Thoracic aorta (tissue), 2 donors: ENCODE results near the gene CEP131. TPM values are rescaled to one million over a fixed set of nuclear protein-coding genes. Genes with fewer than 3 reads are reported as not detected.

ENCODE experiments used
- ATAC-seq: fragments of 150-250 bp; one replicate; pipeline ENCODE4 v1.8.0; 2017; ENCODE audit warnings: low read depth; ENCODE audit not compliant: insufficient number of reproducible peaks, low FRiP score
- DNase-seq: peaks from one replicate; pipeline ENCODE4 v3.0.0-alpha.2; 2020; ENCODE audit warnings: low spot score
- H3K27ac ChIP-seq, 2 donors: fragments of 200-600 bp; sonication (generic); 1 replicate in 1 of 2; 2 replicates in 1 of 2; pipeline ENCODE4 v1.5.1; 2016; ENCODE audit warnings: mild to moderate bottlenecking in 2 of 2, moderate library complexity in 2 of 2
- H3K27me3 ChIP-seq: fragments of 200-600 bp; sonication (generic); replicated peaks from 2 replicates; pipeline ENCODE4 v1.6.0; 2016; ENCODE audit warnings: mild to moderate bottlenecking; ENCODE audit not compliant: insufficient read depth
- H3K36me3 ChIP-seq: fragments of 200-600 bp; sonication (generic); one replicate; pipeline ENCODE4 v1.5.1; 2016
- H3K4me1 ChIP-seq, 2 donors: fragments of 200-600 bp; sonication (generic); 1 replicate in 1 of 2; 2 replicates in 1 of 2; pipeline versions ENCODE4 v1.5.1 to v1.6.0; 2016; ENCODE audit warnings: low read depth in 2 of 2, mild to moderate bottlenecking in 1 of 2; ENCODE audit not compliant: control insufficient read depth in 1 of 2
- H3K4me3 ChIP-seq: fragments of 200-600 bp; sonication (generic); 2 replicates; pipeline ENCODE4 v1.5.1; 2016; ENCODE audit warnings: mild to moderate bottlenecking
- H3K9me3 ChIP-seq: fragments of 200-600 bp; sonication (generic); 2 replicates; pipeline ENCODE4 v1.5.1; 2016
- CTCF ChIP-seq: fragments of 200-600 bp; sonication (generic); IDR thresholded peaks from one replicate; pipeline ENCODE4 v1.5.1; 2019; ENCODE audit warnings: antibody characterized with exemption
- total RNA-seq, 2 donors: library from RNA; depleted of rRNA; stranded (reverse); fragments of >200 nt; gene quantifications; one replicate each; pipeline versions ENCODE4 v1.1.0 to v1.2.3, GENCODE V29; 2016

CEP131 gene
- total RNA-seq, 2 donors from 2014 or later: 5.8 to 11.4 TPM

GRCh38 chr17:81163051-81163695, 59.6 kb downstream of the CEP131 start:
- H3K27me3 ChIP-seq: no peaks in the 10 kb centered on the region
- no peak for TF ChIP-seq CTCF
- H3K4me3 ChIP-seq: no peak overlapping the region
- no peak for DNase-seq
- H3K9me3 ChIP-seq: no peaks in the 10 kb centered on the region
- H3K36me3 ChIP-seq: no peaks in the 10 kb centered on the region
- no peak overlapping the region for H3K27ac ChIP-seq
- peaks cover 3 to 11% of the 10 kb centered on the region in 2 donors for H3K4me1 ChIP-seq
- no peak for ATAC-seq

- no peak overlapping the region for H3K27ac ChIP-seq
Observed at GRCh38 chr17:81162491-81162890, 60.3 kb downstream of the CEP131 start.

GRCh38 chr17:81161972-81162371, 60.8 kb downstream of the CEP131 start:
- DNase-seq: no peak
- Histone ChIP-seq H3K4me3 (no peak overlapping the region), H3K4me1 (peaks cover 3 to 11% of the 10 kb centered on the region in 2 donors), H3K27me3 (no peaks in the 10 kb centered on the region), H3K9me3 (no peaks in the 10 kb centered on the region), H3K27ac (no peak overlapping the region), H3K36me3 (no peaks in the 10 kb centered on the region)
- no peak for ATAC-seq
- TF ChIP-seq CTCF: no peak

More at GRCh38 chr17:81162491-81162890, 60.3 kb downstream of the CEP131 start:
- peaks cover 3 to 11% of the 10 kb centered on the region in 2 donors for H3K4me1 ChIP-seq
- DNase-seq (no peak), ATAC-seq (no peak)
- H3K36me3 ChIP-seq: no peaks in the 10 kb centered on the region
- TF ChIP-seq CTCF: no peak
- H3K9me3 ChIP-seq: no peaks in the 10 kb centered on the region
- H3K27me3 ChIP-seq: no peaks in the 10 kb centered on the region
- H3K4me3 ChIP-seq: no peak overlapping the region

GRCh38 chr17:81161536-81161935, 61.2 kb downstream of the CEP131 start:
- Histone ChIP-seq H3K27ac (no peak overlapping the region), H3K36me3 (no peaks in the 10 kb centered on the region), H3K4me3 (no peak overlapping the region), H3K4me1 (peaks cover 3 to 11% of the 10 kb centered on the region in 2 donors), H3K27me3 (no peaks in the 10 kb centered on the region), H3K9me3 (no peaks in the 10 kb centered on the region)
- no peak for DNase-seq
- ATAC-seq: no peak
- TF ChIP-seq CTCF: no peak

- Histone ChIP-seq H3K9me3 (no peaks in the 10 kb centered on the region), H3K4me3 (peak overlapping the region; percentile 44), H3K27ac (no peak overlapping the region), H3K4me1 (peaks cover 3 to 11% of the 10 kb centered on the region in 2 donors), H3K36me3 (no peaks in the 10 kb centered on the region), H3K27me3 (no peaks in the 10 kb centered on the region)
- no peak for TF ChIP-seq CTCF
- DNase-seq (no peak), ATAC-seq (no peak)
Observed at GRCh38 chr17:81160747-81161453, 61.9 kb downstream of the CEP131 start.
